ENCODE data around the gene PCSK5. TPM values are rescaled to one million over a fixed set of nuclear protein-coding genes. Genes with fewer than 3 reads are reported as not detected.
"Not testable (repeated sequence)": the region's sequence is repeated elsewhere in the genome, so short reads cannot be mapped to it uniquely, and the experiment has no call there.

Gene PCSK5
- polyA plus RNA-seq, 12 donors, result 13.2 to 21.6 (median 16.9) TPM; not detected in 1

- DNase-seq, result no peak
These were observed 355.0 kb downstream of the PCSK5 start for GRCh38 chr9:76245518-76245917.

DNA sequence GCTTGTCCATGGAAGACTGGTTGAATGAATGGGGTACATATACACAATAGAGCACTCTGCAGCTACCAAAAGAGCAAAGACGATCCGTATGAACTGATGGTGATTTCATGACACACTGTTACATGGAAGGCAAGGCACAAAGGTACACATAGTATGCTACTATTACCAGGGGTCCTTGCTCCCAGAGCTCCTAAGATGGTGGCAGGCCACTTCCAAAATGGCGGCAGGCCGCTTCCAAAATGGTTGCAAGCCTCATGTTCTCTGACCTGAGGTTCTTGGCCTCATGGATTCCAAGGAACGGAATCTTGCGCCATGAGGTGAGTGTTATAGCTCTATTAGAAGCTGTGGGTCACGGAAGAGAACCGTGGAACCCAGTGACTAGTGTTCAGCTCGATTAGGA, 356.2 kb downstream of the PCSK5 start:
- DNase-seq, result no peak

- no peak for DNase-seq
These were observed 357.0 kb downstream of the PCSK5 start for GRCh38 chr9:76247426-76247825.

GRCh38 chr9:76249309-76249708, 358.8 kb downstream of the PCSK5 start:
- no peak for DNase-seq

GRCh38 chr9:76255781-76256455, 365.4 kb downstream of the PCSK5 start:
- peak; percentile 73 for DNase-seq

DNA sequence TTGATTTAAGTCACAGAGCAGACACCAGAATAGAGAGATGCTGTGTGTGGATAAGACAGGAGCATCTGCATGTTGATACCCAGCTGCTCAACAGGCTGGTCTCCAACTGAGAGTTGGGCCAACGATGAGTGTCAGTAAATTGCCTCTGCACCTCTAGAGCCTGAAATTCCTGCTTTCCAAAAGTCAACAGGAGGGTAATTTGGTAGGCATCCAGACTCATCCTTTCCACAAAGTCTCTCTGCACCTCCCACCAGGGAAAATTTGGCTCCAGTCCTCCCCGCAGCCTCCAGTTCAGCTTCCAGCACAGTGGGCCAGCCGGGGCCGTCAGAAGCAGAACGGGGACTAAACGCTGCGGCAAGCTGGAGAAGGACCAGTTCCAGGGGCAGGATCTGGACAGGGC, 366.8 kb downstream of the PCSK5 start:
- peak; percentile 54 for DNase-seq

DNA sequence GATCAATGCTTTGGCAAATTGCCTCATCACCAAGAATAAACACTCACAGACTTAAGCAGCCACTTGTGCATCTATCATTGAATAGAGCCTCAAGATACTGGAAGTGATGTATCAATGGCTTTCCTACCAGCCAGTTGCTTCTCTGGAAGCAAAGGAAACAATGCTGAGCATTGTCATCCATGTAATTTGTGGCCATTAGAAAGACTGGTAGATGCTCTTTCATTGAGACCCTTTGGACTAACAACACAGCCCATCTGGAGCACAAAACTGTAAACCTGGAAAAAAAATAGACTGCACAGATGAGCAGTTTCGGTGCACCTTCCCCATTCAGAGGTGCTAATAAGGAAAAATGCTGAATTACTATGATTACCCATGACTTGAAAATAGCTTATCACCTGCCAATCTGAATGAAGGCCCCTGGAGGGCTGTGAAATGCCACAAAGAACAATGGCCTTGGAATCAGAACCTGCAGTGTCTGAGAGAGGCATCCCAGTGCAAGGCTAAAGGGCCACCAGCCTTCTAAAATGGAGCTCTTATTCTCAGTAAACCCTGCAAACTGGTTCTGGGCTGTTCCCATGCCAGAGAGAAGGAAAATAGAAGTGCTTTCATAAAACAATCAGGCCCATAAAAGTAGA, 376.3 kb downstream of the PCSK5 start:
- no peak for DNase-seq

GRCh38 chr9:76267284-76267652, 376.8 kb downstream of the PCSK5 start:
- no peak for DNase-seq

DNA sequence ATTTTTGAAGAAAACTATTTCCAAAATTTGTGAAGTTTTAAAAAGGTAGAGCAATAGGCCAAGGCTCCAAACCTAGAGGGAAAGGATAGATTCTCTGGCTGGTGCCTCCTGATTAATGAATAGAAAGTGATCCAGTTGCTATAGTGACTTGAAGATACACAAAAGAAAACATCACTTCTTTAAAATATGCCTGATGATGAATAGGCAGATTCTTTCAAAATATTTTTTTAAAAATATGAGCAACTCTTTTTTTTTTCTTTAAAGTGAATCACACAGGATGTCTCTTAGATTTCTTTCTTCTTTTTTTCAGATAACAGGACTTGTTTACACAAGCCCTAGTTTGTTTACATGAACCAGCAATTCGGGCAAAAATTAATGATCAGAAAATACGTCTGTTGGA, 379.3 kb downstream of the PCSK5 start:
- DNase-seq, result peak; percentile 36

DNA sequence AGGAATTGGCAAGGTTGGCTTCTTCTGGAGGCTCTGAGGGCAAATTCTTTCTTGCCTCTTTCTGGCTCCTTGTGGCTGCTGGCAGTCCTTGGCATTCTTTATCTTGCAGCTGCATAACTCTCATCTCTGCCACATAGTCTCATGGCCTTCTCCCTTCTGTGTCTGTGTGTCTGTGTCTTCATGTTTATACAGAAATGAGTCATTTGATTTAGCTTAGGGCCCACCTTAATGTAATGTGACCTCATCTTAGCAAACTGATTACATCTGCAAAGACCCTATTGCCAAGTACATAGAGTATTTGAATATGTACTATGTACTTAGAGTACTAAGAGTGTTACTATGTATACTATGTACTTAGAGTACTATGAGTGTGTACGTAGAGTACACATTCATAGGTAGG, 381.3 kb downstream of the PCSK5 start:
- DNase-seq, result no peak

DNA sequence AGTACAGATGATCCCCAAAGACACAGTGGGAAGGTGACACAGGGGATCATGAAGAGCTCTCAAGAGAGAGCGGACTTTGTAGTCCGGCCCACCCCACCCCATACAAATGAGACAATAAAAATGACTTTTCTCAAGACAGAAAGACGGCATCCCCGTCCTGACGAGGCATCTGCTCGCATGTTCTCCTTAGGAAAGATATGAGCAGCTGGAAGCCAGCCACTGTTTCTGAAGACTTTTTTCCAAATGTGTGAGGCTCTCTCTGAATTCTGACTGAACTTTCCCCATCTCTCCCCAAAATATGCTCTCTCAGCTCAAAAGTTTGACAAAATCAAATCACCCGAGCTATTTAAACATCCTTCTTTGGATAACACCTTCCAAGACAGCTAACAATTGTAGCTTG, 398.6 kb downstream of the PCSK5 start:
- peak; percentile 24 for DNase-seq

DNA sequence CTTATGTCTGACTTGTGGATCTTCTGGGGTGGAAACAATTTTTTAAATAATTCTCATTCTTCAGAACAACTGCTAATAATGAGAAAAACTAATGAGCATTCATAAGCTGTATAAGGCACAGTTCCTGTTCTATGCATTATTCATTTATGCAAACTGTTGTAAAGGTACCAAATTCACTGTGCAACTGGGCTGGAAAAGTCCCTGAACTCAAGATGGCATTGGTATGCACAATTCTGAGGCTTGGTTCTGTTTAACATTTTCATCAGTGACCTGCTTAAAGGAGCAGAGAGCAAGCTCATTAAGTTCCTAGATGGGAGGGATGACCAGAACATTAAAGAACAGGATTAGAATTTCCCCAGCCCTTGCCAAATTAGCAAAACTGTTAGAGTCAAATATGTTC, 399.2 kb downstream of the PCSK5 start:
- DNase-seq, result no peak

- no peak for DNase-seq
These were observed 400.1 kb downstream of the PCSK5 start for GRCh38 chr9:76290555-76290954.

DNA sequence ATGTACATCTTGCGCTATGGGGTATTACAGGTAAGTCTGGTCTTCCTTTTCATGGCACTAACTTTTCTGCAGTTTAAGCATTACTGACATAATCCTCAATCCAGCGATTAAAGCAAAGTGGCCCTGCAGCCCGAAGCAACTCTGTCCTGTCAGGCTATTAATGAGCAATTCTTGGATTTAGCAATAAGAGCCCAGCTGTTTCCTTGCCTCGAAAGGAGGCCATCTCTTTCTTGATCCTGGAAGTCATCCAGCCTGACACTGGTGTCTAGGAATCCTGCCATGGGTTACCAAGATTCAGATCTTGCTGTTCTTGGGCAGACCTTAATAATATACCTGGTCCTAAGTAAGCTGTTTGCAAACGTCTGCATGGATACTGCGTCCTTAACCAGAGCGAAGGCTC, 401.8 kb downstream of the PCSK5 start:
- DNase-seq, result no peak

- DNase-seq, result no peak
These were observed 402.2 kb downstream of the PCSK5 start for GRCh38 chr9:76292658-76293057.

DNA sequence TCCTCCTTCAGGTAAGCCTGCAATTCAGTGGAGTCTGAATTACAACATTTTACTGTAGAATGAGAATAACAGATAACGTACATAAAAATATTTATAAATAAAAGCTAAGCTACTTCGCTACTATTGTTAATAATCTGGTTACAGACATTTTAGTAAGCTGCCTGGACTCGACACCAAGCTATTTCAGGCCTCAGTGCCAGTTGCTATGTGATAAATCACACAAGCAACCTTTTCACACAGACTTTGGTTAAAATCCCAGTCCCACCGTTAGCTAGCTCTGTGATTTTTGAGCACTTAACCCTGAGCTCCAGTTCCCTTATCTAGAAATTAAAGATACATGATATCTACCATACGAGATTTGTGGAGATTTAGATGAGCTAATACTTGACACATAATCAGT, 403.8 kb downstream of the PCSK5 start:
- no peak for DNase-seq

DNA sequence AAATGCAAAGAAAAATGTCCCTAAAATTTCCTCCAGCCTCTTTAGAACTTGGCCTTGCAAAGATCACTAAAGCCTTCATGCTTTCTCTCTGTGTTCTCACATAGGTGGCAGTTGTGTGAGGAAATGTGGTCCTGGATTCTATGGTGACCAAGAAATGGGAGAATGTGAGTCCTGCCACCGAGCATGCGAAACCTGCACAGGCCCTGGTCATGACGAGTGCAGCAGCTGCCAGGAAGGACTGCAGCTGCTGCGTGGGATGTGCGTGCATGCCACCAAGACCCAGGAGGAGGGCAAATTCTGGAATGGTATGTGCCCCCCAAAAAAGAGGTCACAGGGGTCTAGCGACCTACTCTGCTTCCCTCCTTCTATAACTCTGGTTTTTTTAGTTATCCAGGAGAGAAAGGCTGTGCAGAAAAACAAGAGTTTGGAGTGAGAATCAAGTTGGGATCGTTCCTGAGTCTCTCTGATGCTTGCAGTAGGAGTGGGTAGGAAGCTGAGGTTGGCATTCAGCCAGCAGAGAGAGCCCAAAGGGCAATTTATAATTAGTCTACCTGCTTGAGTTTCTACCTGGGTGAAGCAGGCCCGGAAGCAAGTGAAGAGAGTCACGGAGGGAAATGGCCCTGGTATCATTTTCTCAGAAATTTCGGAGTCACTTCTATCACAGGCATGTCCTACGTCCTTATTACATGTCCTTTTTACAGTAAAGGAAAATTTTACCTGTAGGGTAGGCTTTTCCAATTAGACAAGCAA, 406.3 kb downstream of the PCSK5 start:
- no peak for DNase-seq

DNA sequence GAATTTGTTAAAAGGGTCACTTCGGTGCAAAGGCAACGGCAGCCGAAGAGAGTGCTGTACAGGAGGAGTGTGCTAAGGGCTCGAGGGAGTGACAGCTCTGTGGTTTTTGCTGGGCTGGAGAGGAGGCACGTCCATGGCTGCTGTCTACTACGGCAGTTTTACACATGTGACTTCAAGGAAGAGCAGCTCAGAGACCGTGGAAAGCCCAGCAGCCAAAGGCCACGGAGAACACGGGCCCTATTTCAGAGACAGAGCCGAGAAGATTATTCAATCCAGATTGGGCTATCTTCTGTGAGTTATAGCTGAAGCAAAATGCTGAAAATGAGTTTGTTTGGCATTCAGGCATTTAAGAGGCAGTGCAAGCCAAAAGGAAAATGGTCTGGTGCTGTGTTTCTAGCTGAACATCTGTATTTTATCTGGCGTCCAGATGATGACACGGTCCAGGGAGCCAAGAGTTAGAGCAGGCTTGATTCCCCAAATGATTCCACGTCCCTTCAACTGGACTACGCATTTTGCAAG, 407.3 kb downstream of the PCSK5 start:
- peak; percentile 85 for DNase-seq

GRCh38 chr9:76298521-76299144, 408.2 kb downstream of the PCSK5 start:
- peak; percentile 28 for DNase-seq

- DNase-seq, result no peak
These were observed 412.1 kb downstream of the PCSK5 start for GRCh38 chr9:76302543-76302942.

DNA sequence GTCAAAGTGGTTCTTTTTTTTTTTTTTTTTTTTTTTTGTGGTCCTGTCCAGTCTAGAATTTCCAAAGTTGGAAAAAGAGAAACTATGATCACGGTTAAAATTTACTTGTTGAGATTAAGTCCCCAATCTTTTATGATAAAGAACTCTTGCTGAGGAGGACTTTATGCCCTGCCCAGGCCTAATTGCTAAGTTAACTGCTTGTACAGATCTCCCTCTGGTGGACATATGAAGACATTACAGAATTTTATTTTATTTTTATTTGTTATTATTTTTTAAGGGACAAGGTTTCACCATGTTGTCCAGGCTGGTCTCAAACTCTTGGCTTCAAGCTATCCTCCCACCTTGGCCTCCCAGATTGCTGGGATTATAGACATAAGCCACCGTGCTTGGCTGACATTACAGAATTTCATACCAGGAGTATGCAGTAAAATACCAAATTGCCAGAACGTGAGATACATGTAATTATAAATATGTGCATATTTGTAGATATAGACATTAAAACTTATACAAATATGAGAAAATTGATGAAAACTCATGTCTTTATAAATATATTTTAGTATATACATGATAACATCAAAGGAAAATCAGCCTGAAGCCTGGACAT, 412.6 kb downstream of the PCSK5 start:
- peak; percentile 42 for DNase-seq

GRCh38 chr9:76307047-76307446, 416.6 kb downstream of the PCSK5 start:
- not testable (repeated sequence) for DNase-seq

All from muscle of arm (tissue), 12 donors.